CD4-positive, alpha-beta T cell (primary cell): ENCODE results near the gene FAXDC2. TPM values are rescaled to one million over a fixed set of nuclear protein-coding genes. Genes with fewer than 3 reads are reported as not detected.
A peak's percentile ranks its signal among the peaks of the same experiment; 100 is the strongest.

Experiments
- ATAC-seq: fragments of 200-7000 bp; cut with Tn5 transposase; one replicate; pipeline ENCODE4 v1.10.0; 2022; ENCODE audit warnings: mild to moderate bottlenecking; ENCODE audit not compliant: poor library complexity
- CTCF ChIA-PET: fragments of 350-600 bp; sonication (Branson Sonifier 250); formaldehyde crosslinking; loops from one replicate; lab custom pipeline; 2021; ENCODE audit warnings: antibody characterized with exemption, inconsistent platforms; lab: Charles Lee
- POLR2A ChIA-PET: fragments of 350-600 bp; sonication (Branson Sonifier 250); formaldehyde crosslinking; loops from one replicate; lab custom pipeline; 2021; ENCODE audit warnings: antibody characterized with exemption, inconsistent platforms; lab: Charles Lee
- DNase-seq, 14 experiments: peaks; one replicate each; pipeline ENCODE4 v3.0.0-alpha.2; 2013 to 2020; ENCODE audit warnings: mixed read lengths in 2 of 14
- H3K27ac ChIP-seq, 2 donors: one replicate each; pipeline versions ENCODE4 v1.5.1 to v1.7.0; 2013; ENCODE audit warnings: low read length in 2 of 2, low read depth in 1 of 2, mild to moderate bottlenecking in 1 of 2
- H3K27me3 ChIP-seq, 2 experiments: 1 replicate in 1 of 2; 2 replicates in 1 of 2; pipeline versions ENCODE4 v1.6.1 to v1.7.0; 2013; ENCODE audit warnings: low read length in 2 of 2, control low read depth in 1 of 2, mild to moderate bottlenecking in 1 of 2, moderate library complexity in 1 of 2; ENCODE audit not compliant: insufficient read depth in 2 of 2, control insufficient read depth in 1 of 2
- H3K36me3 ChIP-seq: one replicate; pipeline ENCODE4 v1.6.1; 2013; ENCODE audit warnings: low read length, control low read depth; ENCODE audit not compliant: insufficient read depth
- H3K4me1 ChIP-seq: one replicate; pipeline ENCODE4 v1.6.1; 2013; ENCODE audit warnings: low read length, control low read depth; ENCODE audit not compliant: insufficient read depth
- H3K4me3 ChIP-seq: one replicate; pipeline ENCODE4 v1.5.1; 2013; ENCODE audit warnings: mild to moderate bottlenecking, low read length, moderate library complexity
- H3K9me3 ChIP-seq, 2 experiments: 1 replicate in 1 of 2; 2 replicates in 1 of 2; pipeline versions ENCODE4 v1.6.1 to v1.7.0; 2013; ENCODE audit warnings: low read length in 2 of 2, mild to moderate bottlenecking in 2 of 2, control low read depth in 1 of 2, moderate library complexity in 1 of 2; ENCODE audit not compliant: control insufficient read depth in 1 of 2, insufficient read depth in 1 of 2
- H3K27ac Mint-ChIP-seq: one replicate; pipeline ENCODE4 v1.8.0; 2020; ENCODE audit warnings: mixed read lengths
- H3K27me3 Mint-ChIP-seq: one replicate; pipeline ENCODE4 v1.8.0; 2021; ENCODE audit warnings: mixed read lengths
- H3K36me3 Mint-ChIP-seq: one replicate; pipeline ENCODE4 v1.8.0; 2021; ENCODE audit warnings: low read depth, mixed read lengths
- H3K4me1 Mint-ChIP-seq: one replicate; pipeline ENCODE4 v1.8.0; 2021; ENCODE audit warnings: low read depth, mixed read lengths
- H3K4me3 Mint-ChIP-seq: one replicate; pipeline ENCODE4 v1.8.0; 2020; ENCODE audit warnings: mild to moderate bottlenecking, mixed read lengths
- H3K9me3 Mint-ChIP-seq: one replicate; pipeline ENCODE4 v1.8.0; 2020; ENCODE audit warnings: mixed read lengths
- intact Hi-C, 2 experiments: fragments of 100-400 bp; cut with DNase I in 1 of 2; cut with micrococcal nuclease in 1 of 2; formaldehyde crosslinking; loops; one replicate each; pipeline versions ENCODE4 v1.15.1 to v1.9.0; 2023 to 2025; cut with DNase I, micrococcal nuclease
- microRNA-seq: library from miRNA; unstranded; fragments of <30 nt; microRNA quantifications from one replicate; pipeline ENCODE4 v1.2.0, GENCODE V29; 2021; ENCODE audit warnings: borderline microRNAs expressed, borderline replicate concordance
- total RNA-seq, 174 experiments: library from RNA in 2 of 174; stranded (reverse) in 2 of 174; gene quantifications; one replicate each; pipeline ENCODE4 v1.2.3 and lab custom pipeline; 2021 to 2026
- TF ChIP-seq, protein P1 (sequence below): fragments of 200-600 bp; IDR thresholded peaks from one replicate; pipeline ENCODE4 v1.8.0; 2022; ENCODE audit warnings: antibody characterized with exemption, mild to moderate bottlenecking

FAXDC2 gene
- total RNA-seq, 2 experiments from 2014 or later: not detected

GRCh38 chr5:154771383-154771901 lies 79.0 kb downstream of the FAXDC2 start:
- ATAC-seq (no peak), DNase-seq (no peak)
- TF ChIP-seq, protein P1, sequence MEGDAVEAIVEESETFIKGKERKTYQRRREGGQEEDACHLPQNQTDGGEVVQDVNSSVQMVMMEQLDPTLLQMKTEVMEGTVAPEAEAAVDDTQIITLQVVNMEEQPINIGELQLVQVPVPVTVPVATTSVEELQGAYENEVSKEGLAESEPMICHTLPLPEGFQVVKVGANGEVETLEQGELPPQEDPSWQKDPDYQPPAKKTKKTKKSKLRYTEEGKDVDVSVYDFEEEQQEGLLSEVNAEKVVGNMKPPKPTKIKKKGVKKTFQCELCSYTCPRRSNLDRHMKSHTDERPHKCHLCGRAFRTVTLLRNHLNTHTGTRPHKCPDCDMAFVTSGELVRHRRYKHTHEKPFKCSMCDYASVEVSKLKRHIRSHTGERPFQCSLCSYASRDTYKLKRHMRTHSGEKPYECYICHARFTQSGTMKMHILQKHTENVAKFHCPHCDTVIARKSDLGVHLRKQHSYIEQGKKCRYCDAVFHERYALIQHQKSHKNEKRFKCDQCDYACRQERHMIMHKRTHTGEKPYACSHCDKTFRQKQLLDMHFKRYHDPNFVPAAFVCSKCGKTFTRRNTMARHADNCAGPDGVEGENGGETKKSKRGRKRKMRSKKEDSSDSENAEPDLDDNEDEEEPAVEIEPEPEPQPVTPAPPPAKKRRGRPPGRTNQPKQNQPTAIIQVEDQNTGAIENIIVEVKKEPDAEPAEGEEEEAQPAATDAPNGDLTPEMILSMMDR: no peak
- H3K4me3 ChIP-seq: no peak overlapping the region
- Mint-ChIP-seq H3K27me3 (no peaks in the 10 kb centered on the region), H3K4me1 (peaks cover 88% of the 10 kb centered on the region), H3K4me3 (peak overlapping the region; percentile 12), H3K36me3 (no peaks in the 10 kb centered on the region), H3K27ac (peak overlapping the region; percentile 64), H3K9me3 (no peaks in the 10 kb centered on the region)
- peaks cover 78% of the 10 kb centered on the region for H3K4me1 ChIP-seq
- H3K27me3 ChIP-seq: no peaks in the 10 kb centered on the region
- CTCF ChIA-PET: no interaction called here
- H3K9me3 ChIP-seq: no peaks in the 10 kb centered on the region
- no peak overlapping the region for H3K27ac ChIP-seq
- intact Hi-C loops: no loop called here
- POLR2A ChIA-PET: no interaction called here
- H3K36me3 ChIP-seq: peaks cover 3% of the 10 kb centered on the region

GRCh38 chr5:154770111-154770510 lies 80.3 kb downstream of the FAXDC2 start:
- Mint-ChIP-seq H3K4me1 (peaks cover 88% of the 10 kb centered on the region), H3K27me3 (no peaks in the 10 kb centered on the region), H3K36me3 (no peaks in the 10 kb centered on the region), H3K9me3 (no peaks in the 10 kb centered on the region), H3K27ac (peak overlapping the region; percentile 64), H3K4me3 (peak overlapping the region; percentile 1)
- H3K4me3 ChIP-seq: no peak overlapping the region
- DNase-seq (no peak), ATAC-seq (no peak)
- no peaks in the 10 kb centered on the region for H3K27me3 ChIP-seq
- no peak overlapping the region for H3K27ac ChIP-seq
- TF ChIP-seq, protein P1: no peak
- ChIA-PET CTCF (interaction anchor here (0.7 kb wide), 1 partner anchor 120 kb away, joined by 3 read pairs; no protein-coding TSS in a partner anchor), POLR2A (no interaction called here)
- H3K4me1 ChIP-seq: peaks cover 83% of the 10 kb centered on the region
- H3K9me3 ChIP-seq: no peaks in the 10 kb centered on the region
- peaks cover 3% of the 10 kb centered on the region for H3K36me3 ChIP-seq
- intact Hi-C loops: no loop called here

Small RNA genes lying within 50 kb of the gene (microRNA-seq; reads per million reads assigned to microRNA genes)
- gene MIR378H: not detected

Other genes starting within 250 kb of the FAXDC2 start
- gene LARP1, start 95.2 kb downstream of the FAXDC2 start, total RNA-seq: 10 to 100 TPM; 88.7 to 97.6 TPM
- gene CNOT8, start 8.0 kb upstream of the FAXDC2 start, total RNA-seq: 100 to 1,000 TPM; 125 to 133 TPM
- 1 to 10 TPM; 2.7 to 3.7 TPM for gene GEMIN5, start 87.6 kb upstream of the FAXDC2 start, total RNA-seq
- gene MRPL22, start 90.5 kb upstream of the FAXDC2 start, total RNA-seq: 10 to 100 TPM; 29.9 to 30.2 TPM
- not detected for gene KIF4B, start 163.2 kb upstream of the FAXDC2 start, total RNA-seq